Spleen (tissue), 7 donors: ENCODE results near the gene ENO3.

Experiments
- POLR2A ChIP-seq, 3 donors: fragments of 450-650 bp; IDR thresholded peaks; one replicate each; pipeline ENCODE4 v1.5.1; 2017; ENCODE audit warnings: antibody characterized with exemption in 3 of 3, mild to moderate bottlenecking in 1 of 3
- TF ChIP-seq, protein P1 (sequence below), 11 experiments: fragments of 200-600 bp in 7 of 11; fragments of 450-650 bp in 4 of 11; sonication (generic) in 4 of 11; IDR thresholded peaks in 8 of 11; conservative IDR thresholded peaks in 3 of 11; 1 replicate in 7 of 11; 2 replicates in 4 of 11; pipeline versions ENCODE4 v1.4.0 to v1.8.0; 2016 to 2021; ENCODE audit warnings: antibody characterized with exemption in 11 of 11, inconsistent platforms in 4 of 11, mild to moderate bottlenecking in 1 of 11
- donor health status: DM: no; HTN: no; CAD: no; lungs with moderate emphysema.
- donor health status: DM: no; HTN: no; CAD: no.
- donor health status: DM: no; HTN: no; CAD: no.

DNA sequence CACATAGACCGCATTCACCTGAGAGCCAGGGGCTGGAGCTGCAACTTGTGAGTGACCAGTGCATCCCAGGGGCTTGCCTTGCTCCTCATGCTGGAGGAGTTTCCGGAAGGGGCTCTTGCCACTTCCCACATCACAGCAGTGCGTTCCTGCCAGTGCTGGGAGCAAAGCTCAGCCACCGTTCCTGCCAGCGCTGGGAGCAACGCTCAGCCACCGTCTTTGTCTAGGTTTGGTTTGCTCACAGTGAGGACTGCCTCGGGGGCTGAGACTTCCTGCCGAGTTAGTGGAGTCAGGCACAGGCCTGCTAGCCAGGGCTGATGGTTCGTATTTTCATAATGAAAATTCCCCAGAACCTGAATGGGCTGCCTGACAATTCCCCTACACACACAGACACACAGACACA, 42.6 kb upstream of the ENO3 start:
- TF ChIP-seq, protein P1, sequence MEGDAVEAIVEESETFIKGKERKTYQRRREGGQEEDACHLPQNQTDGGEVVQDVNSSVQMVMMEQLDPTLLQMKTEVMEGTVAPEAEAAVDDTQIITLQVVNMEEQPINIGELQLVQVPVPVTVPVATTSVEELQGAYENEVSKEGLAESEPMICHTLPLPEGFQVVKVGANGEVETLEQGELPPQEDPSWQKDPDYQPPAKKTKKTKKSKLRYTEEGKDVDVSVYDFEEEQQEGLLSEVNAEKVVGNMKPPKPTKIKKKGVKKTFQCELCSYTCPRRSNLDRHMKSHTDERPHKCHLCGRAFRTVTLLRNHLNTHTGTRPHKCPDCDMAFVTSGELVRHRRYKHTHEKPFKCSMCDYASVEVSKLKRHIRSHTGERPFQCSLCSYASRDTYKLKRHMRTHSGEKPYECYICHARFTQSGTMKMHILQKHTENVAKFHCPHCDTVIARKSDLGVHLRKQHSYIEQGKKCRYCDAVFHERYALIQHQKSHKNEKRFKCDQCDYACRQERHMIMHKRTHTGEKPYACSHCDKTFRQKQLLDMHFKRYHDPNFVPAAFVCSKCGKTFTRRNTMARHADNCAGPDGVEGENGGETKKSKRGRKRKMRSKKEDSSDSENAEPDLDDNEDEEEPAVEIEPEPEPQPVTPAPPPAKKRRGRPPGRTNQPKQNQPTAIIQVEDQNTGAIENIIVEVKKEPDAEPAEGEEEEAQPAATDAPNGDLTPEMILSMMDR (IDR thresholded peaks at IDR 0.05 in 8 of 11, conservative IDR thresholded peaks at IDR 0.05 in 3 of 11) = no peak
- no peak for TF ChIP-seq POLR2A (IDR thresholded peaks at IDR 0.05)
